Testis (tissue), 3 donors: ENCODE results near the gene PVR. TPM values are rescaled to one million over a fixed set of nuclear protein-coding genes. Genes with fewer than 3 reads are reported as not detected.

Source experiments
- DNase-seq: peaks from one replicate; pipeline ENCODE4 v3.0.0-alpha.2; 2019
- H3K27ac ChIP-seq, 2 donors: fragments of 200-600 bp; sonication (generic); one replicate each; pipeline ENCODE4 v1.5.1; 2019
- H3K27me3 ChIP-seq: fragments of 200-600 bp; sonication (generic); one replicate; pipeline ENCODE4 v1.5.1; 2019
- H3K36me3 ChIP-seq: fragments of 200-600 bp; sonication (generic); one replicate; pipeline ENCODE4 v1.5.1; 2017; ENCODE audit warnings: low read depth; ENCODE audit errors: missing control alignments
- H3K4me1 ChIP-seq: fragments of 200-600 bp; sonication (generic); one replicate; pipeline ENCODE4 v1.5.1; 2019
- H3K4me3 ChIP-seq, 2 donors: fragments of 200-600 bp; sonication (generic); one replicate each; pipeline ENCODE4 v1.5.1; 2017 to 2019
- H3K9me3 ChIP-seq: fragments of 200-600 bp; sonication (generic); one replicate; pipeline ENCODE4 v1.5.1; 2017
- POLR2A ChIP-seq: fragments of 450-650 bp; IDR thresholded peaks from one replicate; pipeline ENCODE4 v1.6.1; 2017; ENCODE audit warnings: antibody characterized with exemption, mild to moderate bottlenecking, moderate library complexity
- WGBS, 2 donors: methylation state at CpG; one replicate each; pipeline ENCODE4 v1.1.5; 2018; 5-methylcytosine and 5-hydroxymethylcytosine counted together
- intact Hi-C: fragments of 100-400 bp; cut with DNase I; formaldehyde crosslinking; loops from one replicate; pipeline ENCODE4 v1.15.1; 2023; ENCODE audit warnings: low total_unique reads
- polyA plus RNA-seq: library from polyadenylated mRNA; stranded (reverse); fragments of 350-450 nt; fragmentation: Illumina TruSeq; extraction: RNeasy Lipid Tissue Mini Kit (QIAGEN cat#74804); gene quantifications from one replicate; pipeline ENCODE4 v1.2.3, GENCODE V29; 2014; ENCODE audit warnings: low read depth, low replicate concordance; ENCODE audit not compliant: insufficient read depth
- total RNA-seq, 2 donors: library from RNA; depleted of rRNA; stranded (reverse); fragments of >200 nt; gene quantifications; one replicate each; pipeline ENCODE4 v1.2.3, GENCODE V29; 2016
- TF ChIP-seq, protein P1 (sequence below), 3 experiments: fragments of 450-650 bp in 2 of 3; fragments of 200-600 bp in 1 of 3; sonication (generic) in 1 of 3; IDR thresholded peaks; one replicate each; pipeline ENCODE4 v1.5.1; 2016 to 2019; ENCODE audit warnings: antibody characterized with exemption in 3 of 3, mild to moderate bottlenecking in 2 of 3, moderate library complexity in 1 of 3

PVR gene
- total and polyA plus RNA-seq, 3 donors from 2014 or later, result 29.1 to 41.1 (median 31.9) TPM

DNA sequence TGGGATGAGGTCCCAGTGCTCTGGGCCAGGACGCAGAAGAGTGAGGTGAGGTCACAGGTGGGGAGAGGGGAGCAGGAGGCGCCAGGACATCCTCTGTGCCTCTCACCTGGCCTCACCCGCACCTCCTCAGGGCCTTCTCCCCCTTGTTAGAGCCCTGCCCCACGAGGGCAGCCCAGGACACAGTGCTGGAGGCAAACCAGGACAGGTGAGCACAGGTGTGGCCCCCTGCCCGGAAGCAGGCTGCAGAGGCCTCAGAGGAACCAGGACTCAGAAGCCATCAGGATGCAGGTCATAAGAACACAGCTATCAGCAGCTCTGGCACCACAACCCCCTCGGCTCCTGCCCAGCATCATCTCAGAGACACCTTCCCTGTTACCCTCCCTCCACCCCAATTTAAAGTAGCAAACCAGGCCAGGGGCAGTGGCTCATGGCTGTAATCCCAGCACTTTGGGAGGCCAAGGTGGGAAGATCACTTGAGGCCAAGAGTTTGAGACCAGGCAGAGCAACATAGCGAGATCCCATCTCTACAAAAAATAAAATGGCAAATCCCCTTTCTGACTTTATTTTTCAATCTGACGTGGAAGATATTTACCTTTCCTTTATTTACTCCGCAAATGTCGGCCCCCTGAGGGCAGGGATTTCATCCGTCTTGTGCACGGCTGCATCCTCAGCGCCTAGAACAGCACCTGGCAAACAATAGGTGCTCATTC, 54.9 kb downstream of the PVR start, which contains the start of gene CEACAM16:
Gene CEACAM16 (plus strand): TSS at position 660 of the 710 bp plus-strand sequence. CDS start 2,306 bp downstream, outside the sequence.
- Histone ChIP-seq H3K4me3 (no peak within 1 kb of the TSS), H3K36me3 (no peaks in the 10 kb centered on the region), H3K9me3 (no peaks in the 10 kb centered on the region), H3K27me3 (no peaks in the 10 kb centered on the region), H3K27ac (no peak within 1 kb of the TSS), H3K4me1 (no peaks in the 10 kb centered on the region)
- 86 to 89% methylated on average over 12 to 13 of the region's 13 CpGs for WGBS, 2 donors
- no peak for TF ChIP-seq POLR2A
- TF ChIP-seq, protein P1, sequence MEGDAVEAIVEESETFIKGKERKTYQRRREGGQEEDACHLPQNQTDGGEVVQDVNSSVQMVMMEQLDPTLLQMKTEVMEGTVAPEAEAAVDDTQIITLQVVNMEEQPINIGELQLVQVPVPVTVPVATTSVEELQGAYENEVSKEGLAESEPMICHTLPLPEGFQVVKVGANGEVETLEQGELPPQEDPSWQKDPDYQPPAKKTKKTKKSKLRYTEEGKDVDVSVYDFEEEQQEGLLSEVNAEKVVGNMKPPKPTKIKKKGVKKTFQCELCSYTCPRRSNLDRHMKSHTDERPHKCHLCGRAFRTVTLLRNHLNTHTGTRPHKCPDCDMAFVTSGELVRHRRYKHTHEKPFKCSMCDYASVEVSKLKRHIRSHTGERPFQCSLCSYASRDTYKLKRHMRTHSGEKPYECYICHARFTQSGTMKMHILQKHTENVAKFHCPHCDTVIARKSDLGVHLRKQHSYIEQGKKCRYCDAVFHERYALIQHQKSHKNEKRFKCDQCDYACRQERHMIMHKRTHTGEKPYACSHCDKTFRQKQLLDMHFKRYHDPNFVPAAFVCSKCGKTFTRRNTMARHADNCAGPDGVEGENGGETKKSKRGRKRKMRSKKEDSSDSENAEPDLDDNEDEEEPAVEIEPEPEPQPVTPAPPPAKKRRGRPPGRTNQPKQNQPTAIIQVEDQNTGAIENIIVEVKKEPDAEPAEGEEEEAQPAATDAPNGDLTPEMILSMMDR (IDR thresholded peaks at IDR 0.05), result no peak
- no peak for DNase-seq
- intact Hi-C loops, result no loop called here

DNA sequence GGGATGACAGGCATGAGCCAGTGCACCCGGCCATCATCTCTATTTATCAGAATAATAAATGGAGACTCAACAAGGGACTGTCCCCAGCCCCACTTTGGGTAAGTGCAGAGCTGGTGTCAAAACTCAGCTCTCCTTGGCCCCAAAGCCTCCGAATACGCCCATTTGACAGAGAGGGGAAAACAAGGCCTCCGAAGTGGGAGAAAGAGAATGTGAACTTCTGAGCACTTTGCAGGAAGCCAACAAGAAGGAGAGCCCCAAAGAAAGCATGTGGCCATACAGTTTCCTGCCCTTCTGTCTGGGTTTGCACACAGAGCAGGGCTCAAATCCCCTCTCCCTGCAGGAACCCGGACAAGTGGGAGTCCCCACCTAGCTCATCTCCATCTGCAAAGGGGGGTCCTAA, 56.8 kb downstream of the PVR start:
- intact Hi-C loops, result no loop called here
- Histone ChIP-seq H3K4me1 (no peaks in the 10 kb centered on the region), H3K4me3 (no peak overlapping the region), H3K36me3 (no peaks in the 10 kb centered on the region), H3K9me3 (no peaks in the 10 kb centered on the region), H3K27ac (no peak overlapping the region), H3K27me3 (no peaks in the 10 kb centered on the region)
- TF ChIP-seq, protein P1 (IDR thresholded peaks at IDR 0.05), result no peak
- no peak for TF ChIP-seq POLR2A
- DNase-seq, result no peak
- 94 to 100% methylated on average over 4 to 5 of the region's 5 CpGs for WGBS, 2 donors

GRCh38 chr19:44701228-44701627, 57.5 kb downstream of the PVR start:
- Histone ChIP-seq H3K27me3 (no peaks in the 10 kb centered on the region), H3K4me3 (no peak overlapping the region), H3K27ac (no peak overlapping the region), H3K4me1 (no peaks in the 10 kb centered on the region), H3K9me3 (no peaks in the 10 kb centered on the region), H3K36me3 (no peaks in the 10 kb centered on the region)
- intact Hi-C loops, result no loop called here
- TF ChIP-seq, protein P1 (IDR thresholded peaks at IDR 0.05), result no peak
- no peak for TF ChIP-seq POLR2A
- WGBS, 2 donors, result 88 to 91% methylated on average over 11 to 15 of the region's 15 CpGs
- DNase-seq, result no peak

DNA sequence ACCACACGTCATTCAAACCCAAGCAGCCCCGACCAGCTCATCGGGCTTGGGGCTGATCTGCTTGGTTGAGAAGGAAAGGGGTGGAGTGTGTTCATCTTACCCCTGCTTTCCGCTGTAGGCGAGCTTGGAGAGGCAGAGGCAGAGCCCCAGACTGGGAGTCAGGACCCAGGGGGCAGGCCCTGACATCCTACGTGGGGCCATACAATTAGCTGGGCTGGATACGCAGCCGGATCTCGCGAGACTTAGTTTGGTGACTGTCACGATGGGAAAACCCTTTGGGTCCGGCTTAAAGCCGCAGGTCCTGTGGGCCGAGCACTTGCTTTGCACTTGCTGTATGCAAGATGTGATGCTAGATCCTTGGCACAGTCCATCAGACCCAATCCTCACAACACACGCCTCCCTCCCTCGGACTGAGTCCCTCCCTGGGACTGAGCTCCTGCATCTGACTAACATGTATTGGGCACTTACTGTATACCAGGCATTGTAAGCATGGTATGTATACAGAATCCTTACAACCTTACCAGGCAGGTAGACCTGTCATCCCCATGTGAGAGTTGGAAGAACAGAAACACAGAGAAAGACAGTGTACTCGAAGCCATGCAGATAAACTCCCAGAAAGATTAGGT, 59.0 kb downstream of the PVR start:
- WGBS, 2 donors, result 88 to 89% methylated on average over 12 to 17 of the region's 17 CpGs

More for the DNA sequence above, 59.0 kb downstream of the PVR start:
- Histone ChIP-seq H3K27me3 (no peaks in the 10 kb centered on the region), H3K9me3 (no peaks in the 10 kb centered on the region), H3K27ac (no peak overlapping the region), H3K4me1 (no peaks in the 10 kb centered on the region), H3K36me3 (no peaks in the 10 kb centered on the region), H3K4me3 (no peak overlapping the region)
- intact Hi-C loops, result no loop called here
- no peak for DNase-seq
- no peak for TF ChIP-seq POLR2A
- TF ChIP-seq, protein P1 (IDR thresholded peaks at IDR 0.05), result no peak
